ENCODE data around the gene MTSS2. TPM values are rescaled to one million over a fixed set of nuclear protein-coding genes. Genes with fewer than 3 reads are reported as not detected.

The MTSS2 gene
- total RNA-seq, 1 experiment from 2014 or later = 52.0 TPM

DNA sequence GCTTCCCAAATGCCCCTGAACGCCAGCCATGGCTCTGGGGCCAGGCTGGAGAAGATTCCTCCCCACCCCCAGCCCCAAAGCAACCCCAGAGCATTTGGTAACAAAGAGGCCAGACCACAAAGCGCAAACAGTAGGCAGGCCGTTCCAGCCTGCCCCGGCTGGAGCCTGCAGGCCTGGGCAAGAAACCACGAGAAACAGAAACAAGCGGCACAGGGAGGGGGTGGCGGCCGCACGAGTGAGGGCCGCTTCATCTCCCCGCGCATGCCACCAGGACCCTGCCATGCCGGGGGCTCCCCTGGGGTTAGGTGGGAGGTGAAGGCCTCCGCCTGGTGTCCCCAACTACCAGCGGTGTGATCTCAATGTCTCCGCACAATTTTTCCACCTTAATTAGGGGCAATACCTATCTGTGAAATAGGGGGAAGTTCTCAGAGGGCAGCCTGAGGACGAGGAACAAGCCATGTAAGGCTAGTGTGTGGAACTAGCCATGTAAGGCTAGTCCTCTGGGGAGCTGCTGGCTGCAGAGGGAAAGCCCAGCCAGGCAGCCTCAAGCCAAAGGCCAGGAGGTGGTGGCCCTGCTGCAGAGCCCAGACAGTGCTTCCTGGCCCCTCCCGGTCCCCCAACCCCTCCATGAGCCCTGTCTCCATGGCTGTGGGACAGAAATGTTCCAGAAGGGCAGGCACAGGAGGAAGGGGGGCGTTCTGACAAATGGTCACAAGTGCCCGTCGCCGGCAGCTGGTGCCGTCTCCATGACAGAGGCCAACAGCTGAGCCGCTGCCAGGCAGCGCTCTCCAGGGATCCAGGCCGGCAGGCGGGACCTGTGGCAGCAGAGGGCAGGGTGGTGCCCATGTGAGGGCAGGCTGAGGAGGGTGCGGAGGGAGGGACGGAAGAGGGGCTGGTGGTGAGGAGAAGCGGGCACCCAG lies 14.5 kb upstream of the MTSS2 start:
- no peak for DNase-seq
- H3K79me2 ChIP-seq (ENCODE audit: low read depth) = no peaks in the 10 kb centered on the region
- TF ChIP-seq EZH2 (IDR thresholded peaks at IDR 0.05; ENCODE audit: low read depth) = no peak
- TF ChIP-seq, protein P1, sequence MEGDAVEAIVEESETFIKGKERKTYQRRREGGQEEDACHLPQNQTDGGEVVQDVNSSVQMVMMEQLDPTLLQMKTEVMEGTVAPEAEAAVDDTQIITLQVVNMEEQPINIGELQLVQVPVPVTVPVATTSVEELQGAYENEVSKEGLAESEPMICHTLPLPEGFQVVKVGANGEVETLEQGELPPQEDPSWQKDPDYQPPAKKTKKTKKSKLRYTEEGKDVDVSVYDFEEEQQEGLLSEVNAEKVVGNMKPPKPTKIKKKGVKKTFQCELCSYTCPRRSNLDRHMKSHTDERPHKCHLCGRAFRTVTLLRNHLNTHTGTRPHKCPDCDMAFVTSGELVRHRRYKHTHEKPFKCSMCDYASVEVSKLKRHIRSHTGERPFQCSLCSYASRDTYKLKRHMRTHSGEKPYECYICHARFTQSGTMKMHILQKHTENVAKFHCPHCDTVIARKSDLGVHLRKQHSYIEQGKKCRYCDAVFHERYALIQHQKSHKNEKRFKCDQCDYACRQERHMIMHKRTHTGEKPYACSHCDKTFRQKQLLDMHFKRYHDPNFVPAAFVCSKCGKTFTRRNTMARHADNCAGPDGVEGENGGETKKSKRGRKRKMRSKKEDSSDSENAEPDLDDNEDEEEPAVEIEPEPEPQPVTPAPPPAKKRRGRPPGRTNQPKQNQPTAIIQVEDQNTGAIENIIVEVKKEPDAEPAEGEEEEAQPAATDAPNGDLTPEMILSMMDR (conservative IDR thresholded peaks at IDR 0.05) = no peak
- no peaks in the 10 kb centered on the region for H3K9me2 ChIP-seq (ENCODE audit: insufficient read depth)
- ChIA-PET POLR2A (ENCODE audit: unreplicated experiment) (no interaction called here), CTCF (no interaction called here)
- H3K36me3 ChIP-seq (ENCODE audit: low read depth) = no peaks in the 10 kb centered on the region
- peaks cover 28% of the 10 kb centered on the region for H3F3A ChIP-seq (ENCODE audit: insufficient read depth, low read depth)
- no peak overlapping the region for H2AFZ ChIP-seq
- no peak overlapping the region for H3K4me3 ChIP-seq
- no peaks in the 10 kb centered on the region for H3K27me3 ChIP-seq (ENCODE audit: insufficient read depth, low read depth)
- H4K20me1 ChIP-seq (ENCODE audit: insufficient read depth) = no peaks in the 10 kb centered on the region
- H3K9me3 ChIP-seq (ENCODE audit: insufficient read depth, low read depth) = no peaks in the 10 kb centered on the region
- no peak overlapping the region for H3K27ac ChIP-seq
- peaks cover 34% of the 10 kb centered on the region for H3K4me1 ChIP-seq (replicated peaks; ENCODE audit: insufficient read depth)
- H3K4me2 ChIP-seq = no peak overlapping the region
- no TSS peak for BruUV-seq (replicated peaks)
- intact Hi-C loops (cut with micrococcal nuclease; ENCODE audit: unreplicated experiment) = no loop called here

DNA sequence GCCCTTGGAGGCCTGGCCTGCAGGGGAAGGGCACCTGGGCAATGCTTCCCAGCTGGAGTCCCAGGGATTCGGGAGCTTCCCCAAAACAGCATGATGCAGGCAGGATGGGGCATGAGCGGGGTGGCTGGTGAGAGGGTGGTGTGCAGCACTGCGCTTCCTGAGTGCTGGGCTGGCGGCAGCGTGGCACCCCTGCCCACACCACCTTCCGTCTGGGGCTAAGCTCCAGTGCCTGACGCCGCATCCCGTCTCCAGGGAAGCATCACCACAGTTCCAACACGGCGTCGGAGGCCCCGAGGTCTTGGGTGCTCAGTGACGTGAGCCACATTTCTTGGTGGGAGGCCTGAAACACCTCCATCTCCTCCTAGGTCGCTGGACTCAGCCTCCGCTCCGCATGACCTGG lies 13.8 kb upstream of the MTSS2 start:
- CTCF ChIA-PET = no interaction called here

DNA sequence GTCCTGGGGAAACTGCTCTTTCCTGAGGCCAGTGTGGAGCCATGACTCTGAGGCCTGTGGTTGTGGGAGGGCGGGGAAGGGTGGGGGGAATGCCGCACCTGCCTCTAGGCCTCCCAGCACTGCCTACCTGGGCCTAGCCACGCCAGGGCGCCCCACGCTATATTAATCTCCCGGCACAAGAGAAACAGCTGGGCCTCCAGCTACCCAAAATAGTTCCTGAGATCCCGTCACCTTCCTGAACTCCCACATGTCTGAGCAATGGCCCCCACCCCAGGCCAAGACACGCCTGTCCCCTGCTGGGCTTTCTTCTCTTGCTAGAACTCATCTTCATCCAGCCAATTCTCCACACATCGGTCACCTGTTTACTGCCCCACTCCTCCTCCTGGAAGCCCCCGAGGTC lies 13.0 kb upstream of the MTSS2 start:
- H3K4me2 ChIP-seq = no peak overlapping the region
- CTCF ChIA-PET = no interaction called here
- TF ChIP-seq EZH2 (IDR thresholded peaks at IDR 0.05; ENCODE audit: low read depth) = no peak
- TF ChIP-seq, protein P1 (conservative IDR thresholded peaks at IDR 0.05) = no peak
- BruUV-seq (replicated peaks) = no TSS peak
- H2AFZ ChIP-seq = no peak overlapping the region
- H3K27ac ChIP-seq = no peak overlapping the region
- peaks cover 41% of the 10 kb centered on the region for H3F3A ChIP-seq (ENCODE audit: insufficient read depth, low read depth)
- H3K36me3 ChIP-seq (ENCODE audit: low read depth) = no peaks in the 10 kb centered on the region
- H4K20me1 ChIP-seq (ENCODE audit: insufficient read depth) = no peaks in the 10 kb centered on the region
- POLR2A ChIA-PET (ENCODE audit: unreplicated experiment) = no interaction called here
- no peaks in the 10 kb centered on the region for H3K9me3 ChIP-seq (ENCODE audit: insufficient read depth, low read depth)
- intact Hi-C loops (cut with micrococcal nuclease; ENCODE audit: unreplicated experiment) = loop anchor here (5.0 kb wide), 1 partner anchor 658 kb away; the partner anchor contains the start of gene CALB2
- DNase-seq = no peak
- H3K9me2 ChIP-seq (ENCODE audit: insufficient read depth) = no peaks in the 10 kb centered on the region
- no peak overlapping the region for H3K4me3 ChIP-seq
- peaks cover 48% of the 10 kb centered on the region for H3K4me1 ChIP-seq (replicated peaks; ENCODE audit: insufficient read depth)
- H3K27me3 ChIP-seq (ENCODE audit: insufficient read depth, low read depth) = no peaks in the 10 kb centered on the region
- no peaks in the 10 kb centered on the region for H3K79me2 ChIP-seq (ENCODE audit: low read depth)

More for the DNA sequence above, 13.8 kb upstream of the MTSS2 start:
- intact Hi-C loops (cut with micrococcal nuclease; ENCODE audit: unreplicated experiment) = loop anchor here (5.0 kb wide), 1 partner anchor 658 kb away; the partner anchor contains the start of gene CALB2
- peaks cover 34% of the 10 kb centered on the region for H3F3A ChIP-seq (ENCODE audit: insufficient read depth, low read depth)
- H3K27ac ChIP-seq = no peak overlapping the region
- H3K4me2 ChIP-seq = no peak overlapping the region
- H3K79me2 ChIP-seq (ENCODE audit: low read depth) = no peaks in the 10 kb centered on the region
- peaks cover 40% of the 10 kb centered on the region for H3K4me1 ChIP-seq (replicated peaks; ENCODE audit: insufficient read depth)
- no peak for DNase-seq
- TF ChIP-seq EZH2 (IDR thresholded peaks at IDR 0.05; ENCODE audit: low read depth) = no peak
- TF ChIP-seq, protein P1 (conservative IDR thresholded peaks at IDR 0.05) = no peak
- H3K4me3 ChIP-seq = no peak overlapping the region
- H3K36me3 ChIP-seq (ENCODE audit: low read depth) = no peaks in the 10 kb centered on the region
- H3K9me2 ChIP-seq (ENCODE audit: insufficient read depth) = no peaks in the 10 kb centered on the region
- no peak overlapping the region for H2AFZ ChIP-seq
- H3K9me3 ChIP-seq (ENCODE audit: insufficient read depth, low read depth) = no peaks in the 10 kb centered on the region
- H4K20me1 ChIP-seq (ENCODE audit: insufficient read depth) = no peaks in the 10 kb centered on the region
- no peaks in the 10 kb centered on the region for H3K27me3 ChIP-seq (ENCODE audit: insufficient read depth, low read depth)
- POLR2A ChIA-PET (ENCODE audit: unreplicated experiment) = no interaction called here
- no TSS peak for BruUV-seq (replicated peaks)

Measured in PC-9 (cell line).